ENCODE results near the gene SF3A1.
"Not testable (repeated sequence)": the region's sequence is repeated elsewhere in the genome, so short reads cannot be mapped to it uniquely, and the experiment has no call there.

Gene SF3A1

GRCh38 chr22:30402028-30402765 is 45.5 kb upstream of the SF3A1 start:
- H3K9me3 ChIP-seq (ENCODE audit: insufficient read depth, low read length), result no peaks in the 10 kb centered on the region
- H2AFZ ChIP-seq (ENCODE audit: low read depth, low read length), result no peak overlapping the region
- H3K27ac ChIP-seq (ENCODE audit: low read length), result no peak overlapping the region
- H3K4me3 ChIP-seq (ENCODE audit: low read length), result no peak overlapping the region
- no peaks in the 10 kb centered on the region for H4K20me1 ChIP-seq (ENCODE audit: insufficient read depth, low read length)
- peaks cover 8% of the 10 kb centered on the region for H3K4me1 ChIP-seq (ENCODE audit: low read length)
- H3K9ac ChIP-seq (ENCODE audit: low read length), result no peak overlapping the region
- TF ChIP-seq CTCF (IDR thresholded peaks at IDR 0.05; ENCODE audit: low read depth, low read length), result no peak
- no peak for TF ChIP-seq EZH2phosphoT487 (IDR thresholded peaks at IDR 0.05; ENCODE audit: low read depth)
- H3K4me2 ChIP-seq (ENCODE audit: low read length), result no peak overlapping the region
- 0 out of 2 replicates have a peak, but pooled peaks cover 7% of the 10 kb centered on the region for H3K27me3 ChIP-seq (ENCODE audit: low read depth, low read length)
- H3K79me2 ChIP-seq (ENCODE audit: low read length), result no peaks in the 10 kb centered on the region
- H3K36me3 ChIP-seq (replicated peaks; ENCODE audit: low read depth, low read length), result peaks cover 8% of the 10 kb centered on the region

- not testable (repeated sequence) for H3K27me3 ChIP-seq (ENCODE audit: low read depth, low read length); H4K20me1 ChIP-seq (ENCODE audit: insufficient read depth, low read length); H2AFZ ChIP-seq (ENCODE audit: low read depth, low read length); H3K27ac ChIP-seq (ENCODE audit: low read length); H3K9ac ChIP-seq (ENCODE audit: low read length); H3K9me3 ChIP-seq (ENCODE audit: insufficient read depth, low read length); H3K4me3 ChIP-seq (ENCODE audit: low read length); H3K4me2 ChIP-seq (ENCODE audit: low read length); H3K79me2 ChIP-seq (ENCODE audit: low read length); H3K36me3 ChIP-seq (replicated peaks; ENCODE audit: low read depth, low read length)
- H3K4me1 ChIP-seq (ENCODE audit: low read length), result peaks cover 13% of the 10 kb centered on the region
Measured at GRCh38 chr22:30401024-30401423, 44.3 kb upstream of the SF3A1 start.

GRCh38 chr22:30400159-30400558 is 43.5 kb upstream of the SF3A1 start:
- 0 out of 2 replicates have a peak, but pooled peaks cover 7% of the 10 kb centered on the region for H3K27me3 ChIP-seq (ENCODE audit: low read depth, low read length)
- H3K79me2 ChIP-seq (ENCODE audit: low read length), result no peaks in the 10 kb centered on the region
- H3K9ac ChIP-seq (ENCODE audit: low read length), result no peak overlapping the region
- no peaks in the 10 kb centered on the region for H3K9me3 ChIP-seq (ENCODE audit: insufficient read depth, low read length)
- no peak overlapping the region for H3K4me3 ChIP-seq (ENCODE audit: low read length)
- H3K4me1 ChIP-seq (ENCODE audit: low read length), result peaks cover 13% of the 10 kb centered on the region
- H3K4me2 ChIP-seq (ENCODE audit: low read length), result no peak overlapping the region
- H3K27ac ChIP-seq (ENCODE audit: low read length), result no peak overlapping the region
- TF ChIP-seq CTCF (IDR thresholded peaks at IDR 0.05; ENCODE audit: low read depth, low read length), result no peak
- TF ChIP-seq EZH2phosphoT487 (IDR thresholded peaks at IDR 0.05; ENCODE audit: low read depth), result no peak
- no peak overlapping the region for H2AFZ ChIP-seq (ENCODE audit: low read depth, low read length)
- no peaks in the 10 kb centered on the region for H4K20me1 ChIP-seq (ENCODE audit: insufficient read depth, low read length)
- H3K36me3 ChIP-seq (replicated peaks; ENCODE audit: low read depth, low read length), result no peaks in the 10 kb centered on the region

- H3K4me2 ChIP-seq (ENCODE audit: low read length), result no peak overlapping the region
- H3K27ac ChIP-seq (ENCODE audit: low read length), result no peak overlapping the region
- no peaks in the 10 kb centered on the region for H3K36me3 ChIP-seq (replicated peaks; ENCODE audit: low read depth, low read length)
Measured at GRCh38 chr22:30399718-30400117, 43.0 kb upstream of the SF3A1 start.

More at GRCh38 chr22:30399718-30400117, 43.0 kb upstream of the SF3A1 start:
- 0 out of 2 replicates have a peak, but pooled peaks cover 7% of the 10 kb centered on the region for H3K27me3 ChIP-seq (ENCODE audit: low read depth, low read length)
- H3K9ac ChIP-seq (ENCODE audit: low read length), result no peak overlapping the region
- H3K4me1 ChIP-seq (ENCODE audit: low read length), result peaks cover 13% of the 10 kb centered on the region
- no peaks in the 10 kb centered on the region for H3K9me3 ChIP-seq (ENCODE audit: insufficient read depth, low read length)
- no peak overlapping the region for H3K4me3 ChIP-seq (ENCODE audit: low read length)
- no peak for TF ChIP-seq EZH2phosphoT487 (IDR thresholded peaks at IDR 0.05; ENCODE audit: low read depth)
- TF ChIP-seq CTCF (IDR thresholded peaks at IDR 0.05; ENCODE audit: low read depth, low read length), result no peak
- H3K79me2 ChIP-seq (ENCODE audit: low read length), result no peaks in the 10 kb centered on the region
- H4K20me1 ChIP-seq (ENCODE audit: insufficient read depth, low read length), result no peaks in the 10 kb centered on the region
- H2AFZ ChIP-seq (ENCODE audit: low read depth, low read length), result no peak overlapping the region

Data from OCI-LY3 (cell line).